Suppressor macrophage (primary cell): ENCODE measurements around the gene ANAPC7.
"Not testable (repeated sequence)": the region's sequence is repeated elsewhere in the genome, so short reads cannot be mapped to it uniquely, and the experiment has no call there.

Experiments
- DNase-seq, 4 experiments: peaks; one replicate each; pipeline ENCODE4 v3.0.0-alpha.2; 2020 to 2022

ANAPC7 gene

GRCh38 chr12:110347767-110348166, 55.7 kb downstream of the ANAPC7 start:
- no peak for DNase-seq

- no peak for DNase-seq
Observed at GRCh38 chr12:110345963-110346362, 57.5 kb downstream of the ANAPC7 start.

GRCh38 chr12:110345176-110345661, 58.3 kb downstream of the ANAPC7 start:
- peak; percentile 88 to 98 (median 94) for DNase-seq

DNA sequence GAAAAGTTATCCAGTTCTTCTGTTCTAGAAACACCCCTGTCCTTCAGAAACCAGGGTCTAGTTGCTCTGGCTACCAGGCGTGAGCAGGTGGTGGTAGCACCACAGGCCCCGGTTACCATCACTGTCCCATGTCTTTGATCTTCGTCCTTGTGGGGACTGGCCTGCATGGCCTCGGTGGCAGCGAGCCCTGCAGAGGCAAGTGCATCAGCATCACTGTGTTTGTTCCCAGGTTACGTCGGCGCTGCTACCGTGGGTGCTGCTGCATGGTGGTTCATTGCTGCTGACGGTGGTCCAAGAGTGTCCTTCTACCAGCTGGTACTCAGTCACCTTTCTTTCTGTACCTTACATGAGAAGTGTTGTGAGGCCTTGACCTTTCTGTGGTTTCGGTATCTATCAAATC, 58.9 kb downstream of the ANAPC7 start:
- DNase-seq: no peak

DNA sequence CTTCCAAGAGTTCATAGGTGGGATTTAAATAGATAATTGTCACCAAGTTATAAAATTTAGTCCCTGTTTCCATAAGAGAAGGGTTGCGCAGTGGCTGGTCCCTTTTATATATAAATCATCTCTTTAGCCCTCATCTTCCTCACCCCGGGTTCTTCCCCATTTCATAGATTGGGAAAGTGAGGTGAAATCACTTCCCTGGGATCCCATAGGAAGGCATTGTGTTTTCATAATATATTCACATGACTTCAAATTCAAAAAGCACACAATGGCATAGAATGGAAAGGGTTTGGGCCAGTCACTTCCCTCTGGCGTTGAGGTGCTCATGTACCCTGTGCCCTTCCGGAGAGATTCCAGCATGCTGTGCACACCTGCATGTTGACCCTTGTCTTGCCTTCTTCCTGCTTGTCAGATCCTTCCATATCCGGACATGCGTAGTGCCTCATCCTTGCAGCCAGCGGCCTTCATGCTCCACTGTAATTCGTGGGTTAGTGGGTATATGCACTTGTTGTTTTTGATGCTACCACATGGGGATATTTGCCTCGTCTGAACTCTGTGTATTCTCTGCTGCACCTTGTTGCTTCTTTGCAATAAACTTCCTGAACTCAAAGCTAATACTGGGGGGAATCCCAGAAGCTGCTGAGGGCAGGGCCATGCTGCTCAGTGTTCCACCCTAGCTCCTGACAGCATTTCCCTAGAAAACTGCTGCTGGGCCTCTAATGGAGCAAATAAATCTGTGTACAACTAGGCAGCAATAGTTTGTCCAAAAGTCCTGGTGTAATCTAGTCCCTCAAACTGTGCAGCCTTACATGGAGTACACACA, 59.6 kb downstream of the ANAPC7 start:
- DNase-seq: peak in 3 of 4 experiments; percentile 38 to 47 (median 39)

GRCh38 chr12:110343114-110343513, 60.4 kb downstream of the ANAPC7 start:
- DNase-seq: no peak

DNA sequence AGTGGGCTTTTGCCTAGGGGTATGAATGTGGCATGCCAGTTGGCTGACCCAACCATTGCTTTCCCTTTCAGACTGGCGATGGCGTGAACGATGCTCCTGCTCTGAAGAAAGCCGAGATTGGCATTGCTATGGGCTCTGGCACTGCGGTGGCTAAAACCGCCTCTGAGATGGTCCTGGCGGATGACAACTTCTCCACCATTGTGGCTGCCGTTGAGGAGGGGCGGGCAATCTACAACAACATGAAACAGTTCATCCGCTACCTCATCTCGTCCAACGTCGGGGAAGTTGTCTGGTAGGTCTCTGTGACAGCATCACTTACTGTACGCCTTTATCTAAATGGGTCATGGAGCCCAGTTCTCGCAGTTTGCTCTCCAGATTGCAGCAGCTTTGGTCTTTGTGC, 61.4 kb downstream of the ANAPC7 start:
- DNase-seq: no peak

GRCh38 chr12:110340706-110341105, 62.8 kb downstream of the ANAPC7 start:
- no peak for DNase-seq

- not testable (repeated sequence) for DNase-seq
Observed at GRCh38 chr12:110340261-110340660, 63.2 kb downstream of the ANAPC7 start.

DNA sequence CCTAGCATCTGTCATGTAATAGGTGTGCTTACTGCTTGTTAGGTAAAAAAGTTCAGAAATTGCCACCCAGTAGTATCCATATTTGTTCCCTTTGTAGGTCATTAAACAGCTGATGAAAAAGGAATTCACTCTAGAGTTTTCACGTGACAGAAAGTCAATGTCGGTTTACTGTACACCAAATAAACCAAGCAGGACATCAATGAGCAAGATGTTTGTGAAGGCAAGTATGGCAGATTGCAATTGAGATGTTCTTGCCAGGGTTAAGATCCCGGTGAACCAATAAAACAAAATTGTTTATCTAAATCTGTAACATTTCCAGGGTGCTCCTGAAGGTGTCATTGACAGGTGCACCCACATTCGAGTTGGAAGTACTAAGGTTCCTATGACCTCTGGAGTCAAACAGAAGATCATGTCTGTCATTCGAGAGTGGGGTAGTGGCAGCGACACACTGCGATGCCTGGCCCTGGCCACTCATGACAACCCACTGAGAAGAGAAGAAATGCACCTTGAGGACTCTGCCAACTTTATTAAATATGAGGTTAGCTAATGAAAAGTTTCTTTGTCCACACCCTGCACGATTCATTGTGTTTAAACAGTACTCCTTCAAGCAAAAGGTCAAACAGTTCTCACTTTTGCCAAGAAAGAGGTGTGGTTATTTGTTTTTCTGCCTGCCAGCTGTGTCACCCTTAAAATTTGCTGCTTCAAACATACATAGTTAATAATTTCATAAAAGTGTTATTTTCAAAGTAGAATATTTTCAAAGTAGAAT, 64.1 kb downstream of the ANAPC7 start:
- no peak for DNase-seq

DNA sequence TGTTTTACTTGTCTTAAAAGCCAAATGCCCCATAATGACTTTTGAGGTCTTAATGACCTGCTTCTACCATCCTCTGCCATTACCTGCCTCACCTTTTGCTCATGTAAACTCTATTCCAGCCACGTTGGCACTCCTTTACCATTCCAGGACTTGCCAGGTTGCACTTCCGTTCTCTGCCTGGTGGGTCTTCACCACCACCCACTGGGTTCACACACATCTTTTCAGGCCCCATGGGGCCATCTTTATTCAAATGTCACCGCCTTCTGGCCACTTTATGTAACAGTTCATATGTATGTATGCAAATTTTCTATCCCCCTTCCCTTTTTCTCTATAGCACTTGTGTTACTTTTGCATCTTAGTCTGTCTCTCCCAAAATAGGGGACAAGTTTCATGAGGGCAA, 64.8 kb downstream of the ANAPC7 start:
- peak in 1 of 4 experiments; percentile 29 for DNase-seq

- no peak for DNase-seq
Observed at GRCh38 chr12:110337912-110338710, 65.4 kb downstream of the ANAPC7 start.

- DNase-seq: no peak
Observed at GRCh38 chr12:110335481-110336045, 67.9 kb downstream of the ANAPC7 start.

GRCh38 chr12:110333201-110333600, 70.3 kb downstream of the ANAPC7 start:
- DNase-seq: no peak

DNA sequence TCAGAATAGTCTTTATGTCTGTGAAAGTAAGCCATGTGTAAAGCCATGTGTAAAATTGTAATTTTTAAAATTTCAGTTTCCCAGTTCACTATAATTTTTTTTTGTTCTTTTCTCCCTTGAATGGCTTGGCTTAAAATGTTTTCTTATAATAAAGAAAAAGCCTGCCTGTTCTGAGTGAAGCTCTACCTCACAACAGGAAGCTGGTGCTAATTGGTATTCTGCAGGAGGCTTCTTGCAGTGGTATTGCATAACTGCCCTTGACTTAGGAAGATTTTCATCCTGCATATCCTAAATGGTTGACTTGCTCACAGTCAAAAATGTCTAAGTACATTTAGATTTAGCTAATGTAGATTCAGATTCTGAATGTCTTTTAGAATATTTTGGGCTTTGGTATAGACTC, 73.0 kb downstream of the ANAPC7 start:
- peak in 2 of 4 experiments; percentile 51 to 63 for DNase-seq

DNA sequence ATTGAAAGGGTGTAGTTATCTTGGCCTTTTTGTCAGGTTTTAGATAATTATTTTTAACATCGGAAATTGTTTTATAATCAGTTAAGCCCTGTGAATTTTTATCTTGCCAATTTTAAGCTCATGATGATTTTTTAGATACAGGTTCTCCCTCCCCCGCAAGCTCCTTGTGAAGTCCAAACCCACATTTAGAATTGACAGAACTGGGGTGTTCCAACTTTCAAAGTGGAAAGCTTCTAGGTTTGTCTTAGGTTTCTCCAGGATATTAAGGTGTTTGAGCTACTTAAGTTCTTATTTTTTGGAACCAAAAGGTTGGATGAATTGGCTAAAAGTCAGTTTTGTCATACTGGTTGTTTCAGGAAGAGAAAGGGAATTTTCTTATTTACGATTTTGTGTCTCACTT, 73.4 kb downstream of the ANAPC7 start:
- no peak for DNase-seq

- no peak for DNase-seq
Observed at GRCh38 chr12:110329710-110330109, 73.8 kb downstream of the ANAPC7 start.
